GM12878 (cell line): Measurements from ENCODE around the gene GORASP1. TPM values are rescaled to one million over a fixed set of nuclear protein-coding genes. Genes with fewer than 3 reads are reported as not detected.

Source experiments
- ATAC-seq: fragments of 200-7000 bp; cut with Tn5 transposase; 3 replicates; pipeline ENCODE4 v1.9.1; 2020; ENCODE audit warnings: mild to moderate bottlenecking, moderate library complexity
- BruUV-seq: library from RNA; stranded (reverse); fragments of 400-500 nt; replicated peaks from 2 replicates; lab custom pipeline; 2021; lab: Mats Ljungman, UMichigan
- CTCF ChIA-PET: fragments of 300-600 bp; sonication (Branson Sonifier 250); formaldehyde crosslinking; extraction: SDS; loops from one replicate; lab custom pipeline; 2021; ENCODE audit warnings: inconsistent platforms; lab: Yijun Ruan, JAX
- POLR2A ChIA-PET: fragments of 350-600 bp; formaldehyde crosslinking; extraction: SDS; loops from one replicate; lab custom pipeline; 2021; ENCODE audit warnings: inconsistent platforms; lab: Charles Lee
- RAD21 ChIA-PET: fragments of 300-600 bp; sonication (Branson Sonifier 250); formaldehyde crosslinking; loops from one replicate; lab custom pipeline; 2023; ENCODE audit warnings: antibody characterized with exemption; ENCODE audit not compliant: unreplicated experiment; lab: Charles Lee
- SMC1A ChIA-PET: fragments of 300-600 bp; sonication (Branson Sonifier 250); formaldehyde crosslinking; loops from one replicate; lab custom pipeline; 2023; ENCODE audit not compliant: unreplicated experiment, uncharacterized antibody; lab: Charles Lee
- DNase-seq: peaks from one replicate; pipeline ENCODE4 v3.0.0-alpha.2; 2011; ENCODE audit warnings: low read depth, low spot score
- FAIRE-seq: peaks from 3 replicates; lab custom pipeline; 2011; peaks lifted over from hg19 to GRCh38; lab: Jason Lieb, UNC
- H2AFZ ChIP-seq: 2 replicates; pipeline ENCODE4 v1.6.0; 2011; ENCODE audit warnings: low read depth, low read length, control low read depth; ENCODE audit not compliant: control insufficient read depth
- H3K27ac ChIP-seq: 2 replicates; pipeline ENCODE4 v1.5.1; 2011; ENCODE audit warnings: control low read depth; ENCODE audit not compliant: control insufficient read depth, insufficient read depth
- H3K27me3 ChIP-seq, 2 experiments: replicated peaks in 1 of 2; 2 replicates each; pipeline versions ENCODE4 v1.6.0 to v1.6.1; 2011; ENCODE audit warnings: low read length in 1 of 2; ENCODE audit not compliant: control insufficient read depth in 2 of 2, insufficient read depth in 2 of 2
- H3K36me3 ChIP-seq, 2 experiments: 2 replicates each; pipeline ENCODE4 v1.5.1; 2011; ENCODE audit warnings: low read length in 1 of 2; ENCODE audit not compliant: control insufficient read depth in 2 of 2, insufficient read depth in 2 of 2
- H3K4me1 ChIP-seq: 2 replicates; pipeline ENCODE4 v1.6.1; 2011; ENCODE audit warnings: mild to moderate bottlenecking, low read length, moderate library complexity, mixed read lengths; ENCODE audit not compliant: control insufficient read depth, insufficient read depth
- H3K4me2 ChIP-seq: 2 replicates; pipeline ENCODE4 v1.6.0; 2011; ENCODE audit warnings: control low read depth; ENCODE audit not compliant: control insufficient read depth, insufficient read depth
- H3K4me3 ChIP-seq: fragments of 200-600 bp; sonication (generic); 2 replicates; pipeline ENCODE4 v1.5.1; 2016
- H3K79me2 ChIP-seq: 2 replicates; pipeline ENCODE4 v1.6.0; 2011; ENCODE audit warnings: low read length; ENCODE audit not compliant: control insufficient read depth, insufficient read depth
- H3K9ac ChIP-seq: 2 replicates; pipeline ENCODE4 v1.8.0; 2011; ENCODE audit warnings: low read length, control low read depth, mixed read lengths; ENCODE audit not compliant: control insufficient read depth, insufficient read depth
- H3K9me3 ChIP-seq: replicated peaks from 3 replicates; pipeline ENCODE4 v1.5.1; 2011; ENCODE audit warnings: mild to moderate bottlenecking, low read length; ENCODE audit not compliant: control insufficient read depth, insufficient read depth
- H4K20me1 ChIP-seq: 2 replicates; pipeline ENCODE4 v1.6.0; 2011; ENCODE audit not compliant: control insufficient read depth, insufficient read depth
- EED ChIP-seq: sonication (generic); IDR thresholded peaks from 2 replicates; pipeline ENCODE4 v1.6.1; 2016; ENCODE audit warnings: antibody characterized with exemption, low read depth
- PAX5 ChIP-seq: IDR thresholded peaks from 2 replicates; pipeline ENCODE4 v1.6.1; 2011; ENCODE audit warnings: low read depth, low read length, borderline replicate concordance
- POLR2AphosphoS5 ChIP-seq: IDR thresholded peaks from 2 replicates; pipeline ENCODE4 v1.6.1; 2011; ENCODE audit warnings: mild to moderate bottlenecking, low read length, inconsistent platforms
- YBX1 ChIP-seq: fragments of 450-650 bp; IDR thresholded peaks from 2 replicates; pipeline ENCODE4 v1.6.1; 2016; ENCODE audit warnings: antibody characterized with exemption
- WGBS: methylation state at CpG from one replicate; pipeline ENCODE4 v1.1.6; 2016; ENCODE audit warnings: low lambda C conversion rate; ENCODE audit not compliant: insufficient replicate concordance, insufficient coverage; ENCODE audit errors: missing lambda C conversion rate; 5-methylcytosine and 5-hydroxymethylcytosine counted together
- in situ Hi-C: fragments of 300-500 bp; cut with MboI; formaldehyde crosslinking; loops from 9 replicates; pipeline ENCODE4 v1.14.3; 2018; ENCODE audit warnings: mixed read lengths
- intact Hi-C: fragments of 100-400 bp; cut with micrococcal nuclease; formaldehyde crosslinking; loops from one replicate; pipeline ENCODE4 v1.14.2; 2022; ENCODE audit not compliant: unreplicated experiment
- polyA plus RNA-seq, 11 experiments: library from polyadenylated mRNA; depleted of rRNA in 4 of 11; unstranded in 6 of 11; stranded (reverse) in 5 of 11; fragments of >200 nt; fragmentation: Nextera tagmentation in 4 of 11; fragmentation: Illumina TruSeq in 1 of 11; extraction: Ambion mirVana in 4 of 11; extraction: Trizol in 1 of 11; gene quantifications; 1 replicate in 1 of 11; 2 replicates in 10 of 11; pipeline versions ENCODE4 v1.2.1 to v1.2.3, GENCODE V29; 2011 to 2016; ENCODE audit warnings: inconsistent platforms in 2 of 11, missing spikeins in 2 of 11, low read depth in 1 of 11
- total RNA-seq, 4 experiments: library from RNA; depleted of rRNA in 3 of 4; stranded (reverse); fragments of >200 nt in 3 of 4; fragmentation: Illumina TruSeq in 1 of 4; extraction: Trizol in 1 of 4; gene quantifications; 2 replicates each; pipeline versions ENCODE4 v1.2.1 to v1.2.3, GENCODE V29; 2013 to 2021
- TF ChIP-seq, protein P1 (sequence below): fragments of 450-650 bp; IDR thresholded peaks from 2 replicates; pipeline ENCODE4 v1.6.1; 2016; ENCODE audit warnings: mild to moderate bottlenecking
- TF ChIP-seq, protein P2 (sequence below): fragments of 450-650 bp; IDR thresholded peaks from 2 replicates; pipeline ENCODE4 v1.6.1; 2017; ENCODE audit warnings: mild to moderate bottlenecking, moderate library complexity

Gene GORASP1
- total and polyA plus RNA-seq, 10 of the 15 experiments (the other 5 are each of a cell fraction or from before 2014, with no cell fraction given): 3.6 to 32.7 (median 23.2) TPM

DNA sequence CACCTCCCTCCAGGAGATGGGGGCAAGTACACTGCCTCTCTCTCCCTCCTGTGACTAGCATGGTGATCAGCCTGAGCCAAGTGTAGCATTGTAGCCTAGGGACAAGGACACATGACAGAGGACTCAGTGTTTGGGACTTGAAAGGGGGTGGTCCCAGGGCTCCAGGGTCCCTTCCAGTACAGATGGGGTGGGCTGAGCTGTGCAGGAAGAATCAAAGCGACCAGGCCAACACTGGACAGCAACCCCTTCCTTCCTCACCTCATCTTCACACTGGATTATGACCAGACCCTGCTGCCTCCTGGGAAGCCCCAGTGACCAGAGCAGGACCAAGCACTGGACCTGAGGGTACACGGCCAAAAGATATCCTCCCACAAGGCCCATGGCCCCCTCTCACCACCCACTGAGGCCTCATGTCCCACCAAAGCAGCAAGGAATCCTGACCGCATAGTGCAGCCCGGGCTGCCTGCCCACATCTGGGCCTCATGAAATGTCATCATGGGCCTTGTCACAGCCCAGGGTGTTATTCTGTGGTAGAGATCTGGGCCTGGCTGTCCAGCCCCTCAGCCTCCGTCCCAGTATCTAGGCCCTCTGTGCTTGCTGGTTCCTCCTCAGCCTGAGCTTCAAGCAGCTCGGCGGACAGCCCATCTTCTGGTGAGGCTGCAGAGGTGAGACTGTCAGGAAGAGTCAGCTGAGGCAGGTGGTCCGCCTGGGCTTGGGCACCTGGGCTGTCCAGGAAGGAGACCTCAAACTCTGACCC lies 9.5 kb downstream of the GORASP1 start:
- no peaks in the 10 kb centered on the region for H3K79me2 ChIP-seq
- no peaks in the 10 kb centered on the region for H4K20me1 ChIP-seq
- in situ Hi-C loops (no loop called here), intact Hi-C loops (no loop called here)
- no peak overlapping the region for H3K4me3 ChIP-seq
- CTCF ChIA-PET: interaction anchor here (1.1 kb wide), 1 partner anchor 190 kb away, joined by 4 read pairs; no protein-coding TSS in a partner anchor
- H3K9ac ChIP-seq: no peak overlapping the region
- 84% methylated on average over 8 of the region's 8 CpGs for whole genome bisulfite sequencing
- RAD21 ChIA-PET: interaction anchor here (1.0 kb wide), 1 partner anchor 198 kb away, joined by 3 read pairs; no protein-coding TSS in a partner anchor
- peaks cover 21 to 32% of the 10 kb centered on the region in 2 experiments; a peak in 3 of 4 replicates for H3K36me3 ChIP-seq
- no TSS peak for BruUV-seq
- no peak overlapping the region for H3K27ac ChIP-seq
- TF ChIP-seq, protein P1, sequence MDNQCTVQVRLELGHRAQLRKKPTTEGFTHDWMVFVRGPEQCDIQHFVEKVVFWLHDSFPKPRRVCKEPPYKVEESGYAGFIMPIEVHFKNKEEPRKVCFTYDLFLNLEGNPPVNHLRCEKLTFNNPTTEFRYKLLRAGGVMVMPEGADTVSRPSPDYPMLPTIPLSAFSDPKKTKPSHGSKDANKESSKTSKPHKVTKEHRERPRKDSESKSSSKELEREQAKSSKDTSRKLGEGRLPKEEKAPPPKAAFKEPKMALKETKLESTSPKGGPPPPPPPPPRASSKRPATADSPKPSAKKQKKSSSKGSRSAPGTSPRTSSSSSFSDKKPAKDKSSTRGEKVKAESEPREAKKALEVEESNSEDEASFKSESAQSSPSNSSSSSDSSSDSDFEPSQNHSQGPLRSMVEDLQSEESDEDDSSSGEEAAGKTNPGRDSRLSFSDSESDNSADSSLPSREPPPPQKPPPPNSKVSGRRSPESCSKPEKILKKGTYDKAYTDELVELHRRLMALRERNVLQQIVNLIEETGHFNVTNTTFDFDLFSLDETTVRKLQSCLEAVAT: no peak
- TF ChIP-seq, protein P2, sequence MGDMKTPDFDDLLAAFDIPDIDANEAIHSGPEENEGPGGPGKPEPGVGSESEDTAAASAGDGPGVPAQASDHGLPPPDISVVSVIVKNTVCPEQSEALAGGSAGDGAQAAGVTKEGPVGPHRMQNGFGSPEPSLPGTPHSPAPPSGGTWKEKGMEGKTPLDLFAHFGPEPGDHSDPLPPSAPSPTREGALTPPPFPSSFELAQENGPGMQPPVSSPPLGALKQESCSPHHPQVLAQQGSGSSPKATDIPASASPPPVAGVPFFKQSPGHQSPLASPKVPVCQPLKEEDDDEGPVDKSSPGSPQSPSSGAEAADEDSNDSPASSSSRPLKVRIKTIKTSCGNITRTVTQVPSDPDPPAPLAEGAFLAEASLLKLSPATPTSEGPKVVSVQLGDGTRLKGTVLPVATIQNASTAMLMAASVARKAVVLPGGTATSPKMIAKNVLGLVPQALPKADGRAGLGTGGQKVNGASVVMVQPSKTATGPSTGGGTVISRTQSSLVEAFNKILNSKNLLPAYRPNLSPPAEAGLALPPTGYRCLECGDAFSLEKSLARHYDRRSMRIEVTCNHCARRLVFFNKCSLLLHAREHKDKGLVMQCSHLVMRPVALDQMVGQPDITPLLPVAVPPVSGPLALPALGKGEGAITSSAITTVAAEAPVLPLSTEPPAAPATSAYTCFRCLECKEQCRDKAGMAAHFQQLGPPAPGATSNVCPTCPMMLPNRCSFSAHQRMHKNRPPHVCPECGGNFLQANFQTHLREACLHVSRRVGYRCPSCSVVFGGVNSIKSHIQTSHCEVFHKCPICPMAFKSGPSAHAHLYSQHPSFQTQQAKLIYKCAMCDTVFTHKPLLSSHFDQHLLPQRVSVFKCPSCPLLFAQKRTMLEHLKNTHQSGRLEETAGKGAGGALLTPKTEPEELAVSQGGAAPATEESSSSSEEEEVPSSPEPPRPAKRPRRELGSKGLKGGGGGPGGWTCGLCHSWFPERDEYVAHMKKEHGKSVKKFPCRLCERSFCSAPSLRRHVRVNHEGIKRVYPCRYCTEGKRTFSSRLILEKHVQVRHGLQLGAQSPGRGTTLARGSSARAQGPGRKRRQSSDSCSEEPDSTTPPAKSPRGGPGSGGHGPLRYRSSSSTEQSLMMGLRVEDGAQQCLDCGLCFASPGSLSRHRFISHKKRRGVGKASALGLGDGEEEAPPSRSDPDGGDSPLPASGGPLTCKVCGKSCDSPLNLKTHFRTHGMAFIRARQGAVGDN: no peak
- TF ChIP-seq EED: no peak
- no peak for TF ChIP-seq PAX5
- no peak for TF ChIP-seq POLR2AphosphoS5
- no peak for TF ChIP-seq YBX1
- H3K9me3 ChIP-seq: no peaks in the 10 kb centered on the region
- POLR2A ChIA-PET: no interaction called here
- no peak overlapping the region for H2AFZ ChIP-seq
- SMC1A ChIA-PET: interaction anchor here (1.2 kb wide), 1 partner anchor 190 kb away, joined by 6 read pairs; no protein-coding TSS in a partner anchor
- H3K4me1 ChIP-seq: no peaks in the 10 kb centered on the region
- H3K4me2 ChIP-seq: no peak overlapping the region
- no peak for FAIRE-seq
- no peaks in the 10 kb centered on the region for H3K27me3 ChIP-seq
- no peak for DNase-seq
- ATAC-seq: no peak
